ENCODE data around the gene GOLGA6L10. TPM values are rescaled to one million over a fixed set of nuclear protein-coding genes. Genes with fewer than 3 reads are reported as not detected.

GOLGA6L10 gene
- total and polyA plus RNA-seq, 2 donors (not counting 1 experiment from before 2014, with no cell fraction given) = 0.16 to 0.99 TPM

GRCh38 chr15:82292271-82292670 is 57.0 kb downstream of the GOLGA6L10 start:
- H3K4me1 ChIP-seq (ENCODE audit: control insufficient read depth, extremely low read depth, insufficient read depth, low read length) = no peaks in the 10 kb centered on the region
- H3K27ac ChIP-seq (ENCODE audit: insufficient read depth, low read length) = no peak overlapping the region
- no peak overlapping the region for H3K9ac ChIP-seq (ENCODE audit: insufficient read depth, low read length)
- TF ChIP-seq EZH2 (IDR thresholded peaks at IDR 0.05; ENCODE audit: low read length, missing control alignments) = no peak
- no peak for TF ChIP-seq CTCF (conservative IDR thresholded peaks at IDR 0.05 in 1 of 2, IDR thresholded peaks at IDR 0.05 in 1 of 2; ENCODE audit: low read depth in 1 of 2, low read length in 2 of 2)
- H3K79me2 ChIP-seq (ENCODE audit: control insufficient read depth, insufficient read depth, low read length) = no peaks in the 10 kb centered on the region
- H2AFZ ChIP-seq (ENCODE audit: low read length) = no peak overlapping the region
- no peaks in the 10 kb centered on the region for H3K9me3 ChIP-seq (ENCODE audit: control insufficient read depth, insufficient read depth, low read depth, low read length)
- no peak overlapping the region for H3K4me2 ChIP-seq (ENCODE audit: extremely low read depth, insufficient read depth, low read length)
- H3K27me3 ChIP-seq (ENCODE audit: control insufficient read depth, insufficient read depth, low read length) = peaks cover 5% of the 10 kb centered on the region
- H3K36me3 ChIP-seq (ENCODE audit: control insufficient read depth, insufficient read depth, low read length) = no peaks in the 10 kb centered on the region
- no peak for DNase-seq (ENCODE audit: low read depth in 2 of 2)
- H3K4me3 ChIP-seq (replicated peaks in 1 of 4; ENCODE audit: control extremely low read depth in 1 of 4, insufficient read depth in 1 of 4, low read depth in 3 of 4, low read length in 4 of 4) = no peak overlapping the region
- no peaks in the 10 kb centered on the region for H4K20me1 ChIP-seq (ENCODE audit: control insufficient read depth, extremely low read depth, insufficient read depth, low read length)

Other genes starting within 250 kb of the GOLGA6L10 start
- gene EFL1, start 86.7 kb downstream of the GOLGA6L10 start, total RNA-seq = 21.8 and 29.9 TPM in 2 replicates
- gene EFL1, start 86.7 kb downstream of the GOLGA6L10 start, polyA plus RNA-seq = 19.1 and 22.5 TPM in 2 replicates
- 0.66 and 1.8 TPM in 2 replicates for gene SAXO2, start 86.7 kb downstream of the GOLGA6L10 start, total RNA-seq
- gene SAXO2, start 86.7 kb downstream of the GOLGA6L10 start, polyA plus RNA-seq = 0.36 and 0.58 TPM in 2 replicates
- 1.5 TPM in 2 replicates for gene GOLGA6L9, start 80.3 kb upstream of the GOLGA6L10 start, total RNA-seq
- gene GOLGA6L9, start 80.3 kb upstream of the GOLGA6L10 start, polyA plus RNA-seq = 0.81 and 0.89 TPM in 2 replicates
- 2,605 and 2,665 TPM in 2 replicates for gene RPS17, start 191.0 kb upstream of the GOLGA6L10 start, total RNA-seq
- 3,265 and 4,073 TPM in 2 replicates for gene RPS17, start 191.0 kb upstream of the GOLGA6L10 start, polyA plus RNA-seq